K562 (cell line): ENCODE data around the gene CDKN1B.

Source experiments
- ELF4 ChIP-seq: fragments of 450-650 bp; formaldehyde crosslinking; IDR thresholded peaks from 2 replicates; pipeline ENCODE4 v1.4.0; 2022; ENCODE audit warnings: missing genetic modification characterization
- EZH2 ChIP-seq: IDR thresholded peaks from 2 replicates; pipeline ENCODE4 v1.6.1; 2012; ENCODE audit warnings: low read depth, mild to moderate bottlenecking, inconsistent platforms, low read length, borderline replicate concordance
- MAFK ChIP-seq: IDR thresholded peaks from 2 replicates; pipeline ENCODE4 v1.6.1; 2011; ENCODE audit warnings: low read length, improper control_type of control experiment
- MIER1 ChIP-seq: fragments of 450-650 bp; IDR thresholded peaks from 2 replicates; pipeline ENCODE4 v1.6.1; 2016; ENCODE audit warnings: antibody characterized with exemption, mild to moderate bottlenecking, low read depth
- RBBP5 ChIP-seq: fragments of 200-600 bp; sonication (generic); IDR thresholded peaks from 2 replicates; pipeline ENCODE4 v1.6.1; 2012; ENCODE audit warnings: borderline replicate concordance, mild to moderate bottlenecking, low read length, control low read depth, inconsistent platforms; ENCODE audit not compliant: insufficient read depth, poor library complexity, severe bottlenecking
- RCOR1 ChIP-seq, 2 experiments: IDR thresholded peaks; 2 replicates each; pipeline ENCODE4 v1.6.1; 2012; ENCODE audit warnings: low read depth in 2 of 2, low read length in 2 of 2, borderline replicate concordance in 1 of 2, improper control_type of control experiment in 1 of 2
- TCF15 ChIP-seq: fragments of 250-450 bp; sonication (Bioruptor Pico); IDR thresholded peaks from 2 replicates; pipeline ENCODE4 v1.8.0; 2022; ENCODE audit warnings: moderate library complexity, mild to moderate bottlenecking, inconsistent platforms
- ZKSCAN8 ChIP-seq: fragments of 200-800 bp; sonication (Bioruptor generic); IDR thresholded peaks from 2 replicates; pipeline ENCODE4 v1.6.1; 2016; ENCODE audit warnings: missing genetic modification characterization, missing compliant biosample characterization
- ZNF224 ChIP-seq: sonication (generic); formaldehyde crosslinking; IDR thresholded peaks from 2 replicates; pipeline ENCODE4 v1.8.0; 2022; ENCODE audit warnings: mild to moderate bottlenecking, missing genetic modification reagents
- ZNF79 ChIP-seq: fragments of 250-450 bp; sonication (Bioruptor Pico); IDR thresholded peaks from 2 replicates; pipeline ENCODE4 v1.4.0; 2020; ENCODE audit warnings: low read depth, mild to moderate bottlenecking, moderate library complexity
- TF ChIP-seq, protein P1 (sequence below), 3 experiments: IDR thresholded peaks in 2 of 3; conservative IDR thresholded peaks in 1 of 3; 2 replicates each; pipeline ENCODE4 v1.5.1; 2011 to 2012; ENCODE audit warnings: low read length in 3 of 3, mild to moderate bottlenecking in 3 of 3, control low read depth in 2 of 3, improper control_type of control experiment in 1 of 3, inconsistent platforms in 1 of 3, low read depth in 1 of 3, mixed read lengths in 1 of 3, moderate library complexity in 1 of 3; ENCODE audit not compliant: insufficient read depth in 2 of 3
- TF ChIP-seq, protein P2 (sequence below): sonication (generic); formaldehyde crosslinking; IDR thresholded peaks from 2 replicates; pipeline ENCODE4 v1.8.0; 2022; ENCODE audit warnings: missing genetic modification reagents, mild to moderate bottlenecking, borderline replicate concordance

- TF ChIP-seq ZNF224 (CRISPR knock-in tag) (no peak), ZKSCAN8 (CRISPR knock-in tag) (no peak), RBBP5 (no peak), TCF15 (CRISPR knock-in tag) (no peak), RCOR1 (IDR thresholded peaks at IDR 0.05; ENCODE audit: borderline replicate concordance in 1 of 2, low read depth in 2 of 2, low read length in 2 of 2) (no peak), MAFK (no peak), ELF4 (no peak), MIER1 (no peak), EZH2 (no peak), ZNF79 (CRISPR knock-in tag) (no peak)
- TF ChIP-seq, protein P1, sequence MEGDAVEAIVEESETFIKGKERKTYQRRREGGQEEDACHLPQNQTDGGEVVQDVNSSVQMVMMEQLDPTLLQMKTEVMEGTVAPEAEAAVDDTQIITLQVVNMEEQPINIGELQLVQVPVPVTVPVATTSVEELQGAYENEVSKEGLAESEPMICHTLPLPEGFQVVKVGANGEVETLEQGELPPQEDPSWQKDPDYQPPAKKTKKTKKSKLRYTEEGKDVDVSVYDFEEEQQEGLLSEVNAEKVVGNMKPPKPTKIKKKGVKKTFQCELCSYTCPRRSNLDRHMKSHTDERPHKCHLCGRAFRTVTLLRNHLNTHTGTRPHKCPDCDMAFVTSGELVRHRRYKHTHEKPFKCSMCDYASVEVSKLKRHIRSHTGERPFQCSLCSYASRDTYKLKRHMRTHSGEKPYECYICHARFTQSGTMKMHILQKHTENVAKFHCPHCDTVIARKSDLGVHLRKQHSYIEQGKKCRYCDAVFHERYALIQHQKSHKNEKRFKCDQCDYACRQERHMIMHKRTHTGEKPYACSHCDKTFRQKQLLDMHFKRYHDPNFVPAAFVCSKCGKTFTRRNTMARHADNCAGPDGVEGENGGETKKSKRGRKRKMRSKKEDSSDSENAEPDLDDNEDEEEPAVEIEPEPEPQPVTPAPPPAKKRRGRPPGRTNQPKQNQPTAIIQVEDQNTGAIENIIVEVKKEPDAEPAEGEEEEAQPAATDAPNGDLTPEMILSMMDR (IDR thresholded peaks at IDR 0.05 in 2 of 3, conservative IDR thresholded peaks at IDR 0.05 in 1 of 3; ENCODE audit: insufficient read depth in 2 of 3, low read depth in 1 of 3, low read length in 3 of 3) = no peak
- TF ChIP-seq, protein P2, sequence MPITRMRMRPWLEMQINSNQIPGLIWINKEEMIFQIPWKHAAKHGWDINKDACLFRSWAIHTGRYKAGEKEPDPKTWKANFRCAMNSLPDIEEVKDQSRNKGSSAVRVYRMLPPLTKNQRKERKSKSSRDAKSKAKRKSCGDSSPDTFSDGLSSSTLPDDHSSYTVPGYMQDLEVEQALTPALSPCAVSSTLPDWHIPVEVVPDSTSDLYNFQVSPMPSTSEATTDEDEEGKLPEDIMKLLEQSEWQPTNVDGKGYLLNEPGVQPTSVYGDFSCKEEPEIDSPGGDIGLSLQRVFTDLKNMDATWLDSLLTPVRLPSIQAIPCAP (CRISPR knock-in tag) = no peak
Measured at GRCh38 chr12:12757121-12757520, 40.0 kb downstream of the CDKN1B start.
